Neural cell (in vitro differentiated cells): ENCODE results near the gene HYOU1. TPM values are rescaled to one million over a fixed set of nuclear protein-coding genes. Genes with fewer than 3 reads are reported as not detected.

Source experiments
- H2AFZ ChIP-seq: fragments of 200-600, 300-800 bp; sonication (generic), shearing (Covaris generic); 2 replicates; pipeline ENCODE4 v1.6.0; 2014; ENCODE audit warnings: low read depth, mild to moderate bottlenecking, antibody characterized with exemption, low read length, moderate library complexity
- H3F3A ChIP-seq: fragments of 200-600 bp; shearing (Covaris generic); 2 replicates; pipeline ENCODE4 v1.6.1; 2016; ENCODE audit warnings: mild to moderate bottlenecking, moderate library complexity, mixed read lengths, antibody characterized with exemption, low read length; ENCODE audit not compliant: insufficient read depth, poor library complexity, severe bottlenecking
- H3K27ac ChIP-seq: fragments of 200-600, 300-800 bp; sonication (generic), shearing (Covaris generic); 2 replicates; pipeline ENCODE4 v1.5.1; 2014; ENCODE audit warnings: mild to moderate bottlenecking, low read length, moderate library complexity
- H3K27me3 ChIP-seq: fragments of 300-800, 200-600 bp; sonication (generic), shearing (Covaris generic); 2 replicates; pipeline ENCODE4 v1.6.0; 2014; ENCODE audit warnings: mild to moderate bottlenecking, low read depth, low read length, moderate library complexity; ENCODE audit not compliant: insufficient read depth
- H3K36me3 ChIP-seq: fragments of 300-800, 200-600 bp; sonication (generic), shearing (Covaris generic); 2 replicates; pipeline ENCODE4 v1.5.1; 2014; ENCODE audit warnings: mild to moderate bottlenecking, antibody characterized with exemption, low read length, moderate library complexity; ENCODE audit not compliant: insufficient read depth
- H3K4me2 ChIP-seq: fragments of 300-800, 200-600 bp; sonication (generic), shearing (Covaris generic); 2 replicates; pipeline ENCODE4 v1.6.0; 2014; ENCODE audit warnings: mild to moderate bottlenecking, low read length
- H3K4me3 ChIP-seq: fragments of 300-800, 200-600 bp; sonication (generic), shearing (Covaris generic); 2 replicates; pipeline ENCODE4 v1.5.1; 2014; ENCODE audit warnings: mild to moderate bottlenecking, low read length, moderate library complexity
- H3K79me2 ChIP-seq: fragments of 200-600 bp; shearing (Covaris generic); replicated peaks from 2 replicates; pipeline ENCODE4 v1.6.0; 2014; ENCODE audit warnings: mild to moderate bottlenecking, low read length, moderate library complexity; ENCODE audit not compliant: insufficient read depth
- H3K9ac ChIP-seq: fragments of 300-800, 200-600 bp; sonication (generic), shearing (Covaris generic); 2 replicates; pipeline ENCODE4 v1.6.1; 2016; ENCODE audit warnings: mild to moderate bottlenecking, low read length, mixed read lengths
- H3K9me2 ChIP-seq: fragments of 200-600 bp; shearing (Covaris generic); 2 replicates; pipeline ENCODE4 v1.6.1; 2016; ENCODE audit warnings: mild to moderate bottlenecking, low read length, mixed read lengths; ENCODE audit not compliant: insufficient read depth
- H3K9me3 ChIP-seq: fragments of 200-600, 300-800 bp; sonication (generic), shearing (Covaris generic); 2 replicates; pipeline ENCODE4 v1.6.1; 2016; ENCODE audit warnings: mild to moderate bottlenecking, mixed run types, low read length, moderate library complexity, mixed read lengths
- H4K20me1 ChIP-seq: fragments of 200-600 bp; shearing (Covaris generic); 2 replicates; pipeline ENCODE4 v1.6.1; 2016; ENCODE audit warnings: mild to moderate bottlenecking, mixed run types; ENCODE audit not compliant: insufficient read depth
- CTCF ChIP-seq: fragments of 450-650 bp; IDR thresholded peaks from 2 replicates; pipeline ENCODE4 v1.5.1; 2014; ENCODE audit warnings: antibody characterized with exemption, mild to moderate bottlenecking, moderate library complexity; ENCODE audit not compliant: poor library complexity, severe bottlenecking
- EP300 ChIP-seq: fragments of 450-650 bp; conservative IDR thresholded peaks from 2 replicates; pipeline ENCODE4 v1.6.1; 2014; ENCODE audit warnings: antibody characterized with exemption, mild to moderate bottlenecking, moderate library complexity; ENCODE audit not compliant: poor library complexity, severe bottlenecking
- EZH2 ChIP-seq: fragments of 200-600, 300-800 bp; shearing (Covaris generic), sonication (generic); IDR thresholded peaks from 2 replicates; pipeline ENCODE4 v1.6.1; 2014; ENCODE audit warnings: antibody characterized with exemption, low read length, borderline replicate concordance, mild to moderate bottlenecking; ENCODE audit not compliant: insufficient read depth, poor library complexity, severe bottlenecking
- MXI1 ChIP-seq: fragments of 450-650 bp; conservative IDR thresholded peaks from 2 replicates; pipeline ENCODE4 v1.6.1; 2014; ENCODE audit warnings: antibody characterized with exemption, mild to moderate bottlenecking; ENCODE audit not compliant: poor library complexity, severe bottlenecking
- POLR2AphosphoS5 ChIP-seq: IDR thresholded peaks from 2 replicates; pipeline ENCODE4 v1.6.1; 2012
- RAD21 ChIP-seq: fragments of 450-650 bp; conservative IDR thresholded peaks from 2 replicates; pipeline ENCODE4 v1.6.1; 2014; ENCODE audit warnings: antibody characterized with exemption, mild to moderate bottlenecking, moderate library complexity
- REST ChIP-seq: IDR thresholded peaks from 2 replicates; pipeline ENCODE4 v1.6.1; 2012; ENCODE audit warnings: borderline replicate concordance
- SMC3 ChIP-seq: fragments of 450-650 bp; conservative IDR thresholded peaks from 2 replicates; pipeline ENCODE4 v1.6.1; 2014; ENCODE audit warnings: antibody characterized with exemption, mild to moderate bottlenecking, moderate library complexity; ENCODE audit not compliant: poor library complexity
- TAF1 ChIP-seq: IDR thresholded peaks from 2 replicates; pipeline ENCODE4 v1.6.1; 2012; ENCODE audit warnings: low read depth
- polyA plus RNA-seq: library from polyadenylated mRNA; depleted of rRNA; stranded (reverse); fragments of >200 nt; gene quantifications from 2 replicates; pipeline ENCODE4 v1.2.3, GENCODE V29; 2014

HYOU1 gene
- polyA plus RNA-seq, 1 donor from 2014 or later = 68.4 TPM

- H3K27me3 ChIP-seq = no peaks in the 10 kb centered on the region
- H3K9me2 ChIP-seq = no peaks in the 10 kb centered on the region
- H3K4me3 ChIP-seq = peak within 1 kb of the TSS; percentile 86
- no peaks in the 10 kb centered on the region for H3K9me3 ChIP-seq
- H3K27ac ChIP-seq = peak within 1 kb of the TSS; percentile 76
- H4K20me1 ChIP-seq = no peaks in the 10 kb centered on the region
- no peak for TF ChIP-seq EZH2
- peak; percentile 85 for TF ChIP-seq REST
- TF ChIP-seq SMC3 = peak; percentile 47
- no peak for TF ChIP-seq CTCF
- peak; percentile 95 for TF ChIP-seq MXI1
- TF ChIP-seq POLR2AphosphoS5 = peak; percentile 89
- peak; percentile 45 for TF ChIP-seq RAD21
- peak; percentile 88 for TF ChIP-seq TAF1
- peak; percentile 75 for TF ChIP-seq EP300
- no peaks in the 10 kb centered on the region for H3K36me3 ChIP-seq
- peak within 1 kb of the TSS; percentile 74 for H2AFZ ChIP-seq
- peaks cover 20% of the 10 kb centered on the region for H3K79me2 ChIP-seq
- peak within 1 kb of the TSS; percentile 41 for H3K4me2 ChIP-seq
- peak within 1 kb of the TSS; percentile 87 for H3K9ac ChIP-seq
- H3F3A ChIP-seq = no peaks in the 10 kb centered on the region
These were observed 10.6 kb upstream of the HYOU1 start, which contains the start of gene VPS11 for GRCh38 chr11:119067371-119068222. TSS of gene VPS11 (plus strand) at chr11:119067818. CDS start at chr11:119067824, 6 bp downstream.

GRCh38 chr11:119065369-119065768 is 8.4 kb upstream of the HYOU1 start:
- Histone ChIP-seq H3K79me2 (peaks cover 20% of the 10 kb centered on the region), H3K9me2 (no peaks in the 10 kb centered on the region), H2AFZ (no peak overlapping the region), H3K9me3 (no peaks in the 10 kb centered on the region), H4K20me1 (no peaks in the 10 kb centered on the region), H3K27me3 (no peaks in the 10 kb centered on the region), H3F3A (no peaks in the 10 kb centered on the region), H3K36me3 (no peaks in the 10 kb centered on the region), H3K4me3 (no peak overlapping the region), H3K4me2 (no peak overlapping the region), H3K9ac (no peak overlapping the region), H3K27ac (no peak overlapping the region)
- TF ChIP-seq EZH2 (no peak), MXI1 (no peak), SMC3 (peak; percentile 40), RAD21 (peak; percentile 21), TAF1 (no peak), CTCF (peak; percentile 31), REST (no peak), POLR2AphosphoS5 (no peak), EP300 (no peak)
